OCI-LY1 (cell line): ENCODE data around the gene CSMD2.

Experiments used
- CTCF ChIP-seq: fragments of 200-600 bp; sonication (generic), shearing (Covaris generic); IDR thresholded peaks from 2 replicates; pipeline ENCODE4 v1.5.1; 2017; ENCODE audit warnings: mild to moderate bottlenecking, antibody characterized with exemption, low read length, moderate library complexity, mixed read lengths
- EZH2 ChIP-seq: fragments of 200-600 bp; sonication (generic), shearing (Covaris generic); IDR thresholded peaks from 2 replicates; pipeline ENCODE4 v1.8.0; 2017; ENCODE audit warnings: borderline replicate concordance, mixed run types, mild to moderate bottlenecking, antibody characterized with exemption, low read length, moderate library complexity, mixed read lengths

- TF ChIP-seq EZH2 (no peak), CTCF (no peak)
Measured at GRCh38 chr1:34108269-34108668, 56.8 kb downstream of the CSMD2 start.
